Mesenchymal stem cell (in vitro differentiated cells and primary cell): ENCODE results near the gene CCNJ. TPM values are rescaled to one million over a fixed set of nuclear protein-coding genes. Genes with fewer than 3 reads are reported as not detected.
A peak's percentile ranks its signal among the peaks of the same experiment; 100 is the strongest.
"Not testable (repeated sequence)": the region's sequence is repeated elsewhere in the genome, so short reads cannot be mapped to it uniquely, and the experiment has no call there.

ENCODE experiments used
- DNase-seq: peaks from one replicate; pipeline ENCODE4 v3.0.0-alpha.2; 2013
- H2AFZ ChIP-seq: one replicate; pipeline ENCODE4 v1.6.1; 2013; ENCODE audit warnings: low read depth, mild to moderate bottlenecking, control low read depth, inconsistent platforms, low read length, moderate library complexity
- H2AK5ac ChIP-seq: 2 replicates; pipeline ENCODE4 v1.6.1; 2013; ENCODE audit warnings: low read length, moderate library complexity, mild to moderate bottlenecking, inconsistent platforms; ENCODE audit not compliant: severe bottlenecking
- H2BK120ac ChIP-seq: one replicate; pipeline ENCODE4 v1.6.1; 2013; ENCODE audit warnings: low read depth, mild to moderate bottlenecking, inconsistent platforms, low read length, moderate library complexity
- H2BK12ac ChIP-seq, 2 experiments: one replicate each; pipeline ENCODE4 v1.6.1; 2013; ENCODE audit warnings: inconsistent platforms in 2 of 2, low read length in 2 of 2, mild to moderate bottlenecking in 2 of 2, moderate library complexity in 2 of 2, control low read depth in 1 of 2
- H2BK15ac ChIP-seq: one replicate; pipeline ENCODE4 v1.6.1; 2013; ENCODE audit warnings: mild to moderate bottlenecking, low read depth, inconsistent platforms; ENCODE audit not compliant: poor library complexity, severe bottlenecking
- H2BK5ac ChIP-seq: 2 replicates; pipeline ENCODE4 v1.6.1; 2013; ENCODE audit warnings: low read depth, mild to moderate bottlenecking, low read length, control low read depth, inconsistent platforms; ENCODE audit not compliant: poor library complexity, severe bottlenecking
- H3K14ac ChIP-seq, 2 experiments: one replicate each; pipeline ENCODE4 v1.6.1; 2013; ENCODE audit warnings: inconsistent platforms in 2 of 2, low read length in 2 of 2, control low read depth in 1 of 2, mild to moderate bottlenecking in 1 of 2, moderate library complexity in 1 of 2
- H3K18ac ChIP-seq, 2 experiments: one replicate each; pipeline ENCODE4 v1.6.1; 2013; ENCODE audit warnings: inconsistent platforms in 2 of 2, low read length in 2 of 2, control low read depth in 1 of 2, low read depth in 1 of 2, mild to moderate bottlenecking in 1 of 2
- H3K23ac ChIP-seq, 2 experiments: one replicate each; pipeline ENCODE4 v1.6.1; 2013; ENCODE audit warnings: inconsistent platforms in 2 of 2, low read length in 2 of 2, mild to moderate bottlenecking in 2 of 2, moderate library complexity in 2 of 2, control low read depth in 1 of 2
- H3K27ac ChIP-seq: 2 replicates; pipeline ENCODE4 v1.5.1; 2013; ENCODE audit warnings: mild to moderate bottlenecking, moderate library complexity, low read length, control low read depth, inconsistent platforms; ENCODE audit not compliant: poor library complexity, severe bottlenecking
- H3K27me3 ChIP-seq, 2 experiments: 2 replicates each; pipeline versions ENCODE4 v1.6.1 to v1.7.0; 2013; ENCODE audit warnings: low read length in 2 of 2, mild to moderate bottlenecking in 2 of 2, moderate library complexity in 2 of 2, control low read depth in 1 of 2, inconsistent platforms in 1 of 2; ENCODE audit not compliant: control insufficient read depth in 1 of 2, insufficient read depth in 1 of 2
- H3K36me3 ChIP-seq, 2 experiments: 2 replicates each; pipeline versions ENCODE4 v1.6.1 to v1.7.0; 2013; ENCODE audit warnings: low read length in 2 of 2, control low read depth in 1 of 2, inconsistent platforms in 1 of 2, low read depth in 1 of 2, mild to moderate bottlenecking in 1 of 2; ENCODE audit not compliant: insufficient read depth in 2 of 2, control insufficient read depth in 1 of 2
- H3K4ac ChIP-seq, 2 experiments: one replicate each; pipeline ENCODE4 v1.6.1; 2013; ENCODE audit warnings: inconsistent platforms in 2 of 2, low read length in 2 of 2, mild to moderate bottlenecking in 2 of 2, moderate library complexity in 2 of 2, control low read depth in 1 of 2, low read depth in 1 of 2
- H3K4me1 ChIP-seq: 2 replicates; pipeline ENCODE4 v1.6.1; 2013; ENCODE audit warnings: low read depth, low read length, control low read depth; ENCODE audit not compliant: control insufficient read depth, insufficient read depth
- H3K4me2 ChIP-seq: 2 replicates; pipeline ENCODE4 v1.6.1; 2013; ENCODE audit warnings: low read length, mild to moderate bottlenecking, inconsistent platforms; ENCODE audit not compliant: poor library complexity, severe bottlenecking
- H3K4me3 ChIP-seq, 2 experiments: 2 replicates each; pipeline versions ENCODE4 v1.5.1 to v1.7.0; 2013; ENCODE audit warnings: low read length in 2 of 2, mild to moderate bottlenecking in 2 of 2, control low read depth in 1 of 2, low read depth in 1 of 2; ENCODE audit not compliant: insufficient read depth in 1 of 2
- H3K79me1 ChIP-seq: replicated peaks from 2 replicates; pipeline ENCODE4 v1.6.1; 2013; ENCODE audit warnings: mild to moderate bottlenecking, control low read depth, low read length, inconsistent platforms; ENCODE audit not compliant: poor library complexity, severe bottlenecking
- H3K9ac ChIP-seq: 2 replicates; pipeline ENCODE4 v1.7.0; 2013; ENCODE audit warnings: mild to moderate bottlenecking, low read length, moderate library complexity
- H3K9me3 ChIP-seq: 2 replicates; pipeline ENCODE4 v1.7.0; 2013; ENCODE audit warnings: mild to moderate bottlenecking, low read length; ENCODE audit not compliant: control insufficient read depth
- H4K8ac ChIP-seq: one replicate; pipeline ENCODE4 v1.6.1; 2013; ENCODE audit warnings: inconsistent platforms, mild to moderate bottlenecking, low read length, moderate library complexity
- H4K91ac ChIP-seq: one replicate; pipeline ENCODE4 v1.6.1; 2013; ENCODE audit warnings: mild to moderate bottlenecking, low read length, inconsistent platforms
- WGBS: methylation state at CpG from one replicate; pipeline ENCODE4 v1.1.7; 2013; ENCODE audit warnings: mixed read lengths; 5-methylcytosine and 5-hydroxymethylcytosine counted together
- polyA plus RNA-seq, 2 experiments: library from polyadenylated mRNA; stranded (reverse); fragments of 200-250 nt; gene quantifications; one replicate each; pipeline ENCODE4 v1.2.3, GENCODE V29; 2013

The CCNJ gene
- 7.0 TPM for polyA plus RNA-seq (2013, experiment 1 of 2)
- 7.1 TPM for polyA plus RNA-seq (2013, experiment 2 of 2)

- Histone ChIP-seq H4K8ac (peak within 1 kb of the TSS; percentile 98), H3K27me3 (no peaks in the 10 kb centered on the region), H2BK12ac (peak within 1 kb of the TSS in 1 of 2 experiments; percentile 61), H3K4me3 (peak within 1 kb of the TSS; percentile 83 to 91), H3K4me1 (peaks cover 4% of the 10 kb centered on the region), H3K27ac (peak within 1 kb of the TSS; percentile 74), H3K9me3 (no peaks in the 10 kb centered on the region), H2AK5ac (no peak within 1 kb of the TSS), H2BK120ac (peak within 1 kb of the TSS; percentile 85), H2BK15ac (peak within 1 kb of the TSS; percentile 83), H2AFZ (peak within 1 kb of the TSS; percentile 97), H3K79me1 (peaks cover 11% of the 10 kb centered on the region), H3K14ac (peak within 1 kb of the TSS in 1 of 2 experiments; percentile 77), H3K4me2 (peak within 1 kb of the TSS; percentile 90), H3K23ac (peak within 1 kb of the TSS; percentile 42 to 94), H3K9ac (peak within 1 kb of the TSS; percentile 90), H2BK5ac (peak within 1 kb of the TSS; percentile 74), H3K18ac (peak within 1 kb of the TSS; percentile 96 to 98), H3K4ac (peak within 1 kb of the TSS; percentile 64 to 84), H4K91ac (peak within 1 kb of the TSS; percentile 94), H3K36me3 (peaks cover 3 to 8% of the 10 kb centered on the region in 2 experiments)
- peak; percentile 91 for DNase-seq
- WGBS, result 3% methylated on average over 74 of the region's 92 CpGs
These were observed at the start of gene CCNJ for GRCh38 chr10:96043033-96043892. Gene CCNJ, plus strand, starts transcription at chr10:96043583. Its CDS starts 811 bp downstream, at chr10:96044394.

GRCh38 chr10:95994376-95994775, 49.0 kb upstream of the CCNJ start:
- not testable (repeated sequence) for H3K14ac ChIP-seq, H3K4me2 ChIP-seq, H4K91ac ChIP-seq, H3K9ac ChIP-seq, H2BK15ac ChIP-seq, H3K9me3 ChIP-seq, H3K4ac ChIP-seq, H2BK120ac ChIP-seq, H3K23ac ChIP-seq, H2BK12ac ChIP-seq, H3K18ac ChIP-seq, H3K4me1 ChIP-seq, H3K27me3 ChIP-seq, DNase-seq, H4K8ac ChIP-seq, H2AFZ ChIP-seq, H2AK5ac ChIP-seq, H3K4me3 ChIP-seq, H3K27ac ChIP-seq, H2BK5ac ChIP-seq, H3K36me3 ChIP-seq, H3K79me1 ChIP-seq
- whole genome bisulfite sequencing, result 88% methylated on average over 9 of the region's 11 CpGs

GRCh38 chr10:95998255-95998784, 45.1 kb upstream of the CCNJ start:
- DNase-seq, result no peak
- Histone ChIP-seq H2BK15ac (no peak overlapping the region), H3K36me3 (no peaks in the 10 kb centered on the region), H3K4me2 (no peak overlapping the region), H4K91ac (no peak overlapping the region), H2BK120ac (no peak overlapping the region), H3K27ac (no peak overlapping the region), H3K18ac (no peak overlapping the region), H3K4me1 (no peaks in the 10 kb centered on the region), H3K27me3 (no peaks in the 10 kb centered on the region), H2BK5ac (no peak overlapping the region), H2AK5ac (no peak overlapping the region), H3K23ac (no peak overlapping the region), H3K4ac (no peak overlapping the region), H3K4me3 (no peak overlapping the region), H3K14ac (no peak overlapping the region), H3K9me3 (no peaks in the 10 kb centered on the region), H4K8ac (no peak overlapping the region), H3K9ac (no peak overlapping the region), H2BK12ac (no peak overlapping the region), H3K79me1 (no peaks in the 10 kb centered on the region), H2AFZ (no peak overlapping the region)
- 100% methylated on average over 1 of the region's 1 CpG for WGBS

- no peak overlapping the region for H2AK5ac ChIP-seq
- no peak overlapping the region for H2BK120ac ChIP-seq
- H3K27ac ChIP-seq, result no peak overlapping the region
- no peak overlapping the region for H3K9ac ChIP-seq
- no peak overlapping the region for H2BK5ac ChIP-seq
- no peaks in the 10 kb centered on the region for H3K36me3 ChIP-seq
- DNase-seq, result no peak
- no peak overlapping the region for H3K14ac ChIP-seq
- 72% methylated on average over 1 of the region's 2 CpGs for WGBS
- H2BK12ac ChIP-seq, result no peak overlapping the region
- no peaks in the 10 kb centered on the region for H3K9me3 ChIP-seq
- H3K4me1 ChIP-seq, result no peaks in the 10 kb centered on the region
- peaks cover 0 to 24% of the 10 kb centered on the region in 2 experiments for H3K27me3 ChIP-seq
- no peaks in the 10 kb centered on the region for H3K79me1 ChIP-seq
- H2AFZ ChIP-seq, result no peak overlapping the region
- no peak overlapping the region for H4K8ac ChIP-seq
- H3K4me2 ChIP-seq, result no peak overlapping the region
- no peak overlapping the region for H3K4ac ChIP-seq
- no peak overlapping the region for H3K23ac ChIP-seq
- H3K4me3 ChIP-seq, result no peak overlapping the region
- no peak overlapping the region for H4K91ac ChIP-seq
- no peak overlapping the region for H2BK15ac ChIP-seq
- H3K18ac ChIP-seq, result no peak overlapping the region
These were observed 29.4 kb upstream of the CCNJ start for GRCh38 chr10:96013956-96014355.
